Osteoblast (primary cell): Measurements from ENCODE around the gene UTF1. TPM values are rescaled to one million over a fixed set of nuclear protein-coding genes. Genes with fewer than 3 reads are reported as not detected.

Experiments used
- DNase-seq: peaks from one replicate; pipeline ENCODE4 v3.0.0; 2011; ENCODE audit warnings: low spot score, mixed read lengths; ENCODE audit not compliant: insufficient read length; ENCODE audit errors: missing footprints
- H2AFZ ChIP-seq: 2 replicates; pipeline ENCODE4 v1.6.0; 2011; ENCODE audit warnings: mild to moderate bottlenecking, low read length
- H3K27ac ChIP-seq: 2 replicates; pipeline ENCODE4 v1.5.1; 2011; ENCODE audit warnings: mild to moderate bottlenecking, low read depth, low read length, moderate library complexity
- H3K27me3 ChIP-seq: 2 replicates; pipeline ENCODE4 v1.6.0; 2012; ENCODE audit warnings: mild to moderate bottlenecking, control low read depth, inconsistent platforms, low read length, moderate library complexity; ENCODE audit not compliant: insufficient read depth
- H3K36me3 ChIP-seq: 2 replicates; pipeline ENCODE4 v1.5.1; 2011; ENCODE audit warnings: mild to moderate bottlenecking, low read length, control low read depth, moderate library complexity; ENCODE audit not compliant: insufficient read depth
- H3K4me1 ChIP-seq: 2 replicates; pipeline ENCODE4 v1.5.1; 2011; ENCODE audit warnings: mild to moderate bottlenecking, low read length, control low read depth, moderate library complexity; ENCODE audit not compliant: insufficient read depth
- H3K4me2 ChIP-seq: 2 replicates; pipeline ENCODE4 v1.6.0; 2011; ENCODE audit warnings: mild to moderate bottlenecking, low read length; ENCODE audit not compliant: insufficient read depth
- H3K4me3 ChIP-seq: fragments of 200-600 bp; sonication (generic); 3 replicates; pipeline ENCODE4 v1.5.1; 2012; ENCODE audit warnings: mild to moderate bottlenecking, low read length, inconsistent platforms; ENCODE audit not compliant: insufficient read depth
- H3K79me2 ChIP-seq: 2 replicates; pipeline ENCODE4 v1.6.0; 2012; ENCODE audit warnings: mild to moderate bottlenecking, low read length, control low read depth, inconsistent platforms; ENCODE audit not compliant: insufficient read depth
- H3K9me3 ChIP-seq: 2 replicates; pipeline ENCODE4 v1.5.1; 2011; ENCODE audit warnings: low read depth, low read length, control low read depth
- H4K20me1 ChIP-seq: 2 replicates; pipeline ENCODE4 v1.6.0; 2012; ENCODE audit warnings: mild to moderate bottlenecking, low read length, control low read depth; ENCODE audit not compliant: insufficient read depth
- total RNA-seq: library from RNA; depleted of rRNA; stranded (reverse); fragments of >200 nt; gene quantifications from 2 replicates; pipeline ENCODE4 v1.2.3, GENCODE V29; 2012
- TF ChIP-seq, protein P1 (sequence below): IDR thresholded peaks from 2 replicates; pipeline ENCODE4 v1.5.1; 2011; ENCODE audit warnings: mild to moderate bottlenecking, low read depth, low read length, moderate library complexity; ENCODE audit errors: extremely low read depth

Gene UTF1
- total RNA-seq, 1 donor, result not detected

DNA sequence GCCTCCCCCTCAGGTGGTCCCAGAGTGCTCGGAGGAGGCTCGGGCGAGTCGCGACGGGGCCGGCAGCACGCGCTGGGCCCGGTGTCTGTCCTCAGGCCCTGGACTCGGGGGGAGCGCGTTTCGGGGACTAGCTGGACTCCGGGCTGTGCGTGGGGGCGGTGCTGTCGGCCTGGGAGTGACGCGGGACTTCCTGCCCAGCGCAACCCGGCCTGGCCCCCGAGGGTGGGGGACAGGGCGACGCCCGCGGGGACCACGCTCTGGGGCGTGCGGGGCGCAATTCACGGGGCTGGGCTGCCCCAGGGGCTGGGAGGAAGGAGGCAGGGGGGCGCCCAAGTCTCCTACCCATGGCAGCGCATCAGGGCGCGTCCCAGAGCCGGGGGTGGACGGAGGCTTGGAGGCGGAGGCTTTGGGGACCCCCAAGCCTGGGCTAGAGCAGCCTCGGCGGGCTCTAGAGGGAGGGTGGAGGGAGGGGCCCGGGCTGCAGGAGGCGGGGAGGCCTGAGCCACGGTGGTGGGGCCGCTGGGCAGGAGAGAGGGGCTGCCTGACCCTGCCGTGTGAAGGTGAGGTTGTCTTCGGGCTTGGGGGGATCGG is 5.3 kb downstream of the UTF1 start:
- Histone ChIP-seq H3K4me3 (no peak overlapping the region), H3K36me3 (no peaks in the 10 kb centered on the region), H3K4me1 (no peaks in the 10 kb centered on the region), H3K27me3 (peaks cover 60% of the 10 kb centered on the region), H2AFZ (no peak overlapping the region), H3K79me2 (no peaks in the 10 kb centered on the region), H3K4me2 (no peak overlapping the region), H3K27ac (no peak overlapping the region), H3K9me3 (no peaks in the 10 kb centered on the region), H4K20me1 (no peaks in the 10 kb centered on the region)
- DNase-seq, result no peak
- TF ChIP-seq, protein P1, sequence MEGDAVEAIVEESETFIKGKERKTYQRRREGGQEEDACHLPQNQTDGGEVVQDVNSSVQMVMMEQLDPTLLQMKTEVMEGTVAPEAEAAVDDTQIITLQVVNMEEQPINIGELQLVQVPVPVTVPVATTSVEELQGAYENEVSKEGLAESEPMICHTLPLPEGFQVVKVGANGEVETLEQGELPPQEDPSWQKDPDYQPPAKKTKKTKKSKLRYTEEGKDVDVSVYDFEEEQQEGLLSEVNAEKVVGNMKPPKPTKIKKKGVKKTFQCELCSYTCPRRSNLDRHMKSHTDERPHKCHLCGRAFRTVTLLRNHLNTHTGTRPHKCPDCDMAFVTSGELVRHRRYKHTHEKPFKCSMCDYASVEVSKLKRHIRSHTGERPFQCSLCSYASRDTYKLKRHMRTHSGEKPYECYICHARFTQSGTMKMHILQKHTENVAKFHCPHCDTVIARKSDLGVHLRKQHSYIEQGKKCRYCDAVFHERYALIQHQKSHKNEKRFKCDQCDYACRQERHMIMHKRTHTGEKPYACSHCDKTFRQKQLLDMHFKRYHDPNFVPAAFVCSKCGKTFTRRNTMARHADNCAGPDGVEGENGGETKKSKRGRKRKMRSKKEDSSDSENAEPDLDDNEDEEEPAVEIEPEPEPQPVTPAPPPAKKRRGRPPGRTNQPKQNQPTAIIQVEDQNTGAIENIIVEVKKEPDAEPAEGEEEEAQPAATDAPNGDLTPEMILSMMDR, result no peak

DNA sequence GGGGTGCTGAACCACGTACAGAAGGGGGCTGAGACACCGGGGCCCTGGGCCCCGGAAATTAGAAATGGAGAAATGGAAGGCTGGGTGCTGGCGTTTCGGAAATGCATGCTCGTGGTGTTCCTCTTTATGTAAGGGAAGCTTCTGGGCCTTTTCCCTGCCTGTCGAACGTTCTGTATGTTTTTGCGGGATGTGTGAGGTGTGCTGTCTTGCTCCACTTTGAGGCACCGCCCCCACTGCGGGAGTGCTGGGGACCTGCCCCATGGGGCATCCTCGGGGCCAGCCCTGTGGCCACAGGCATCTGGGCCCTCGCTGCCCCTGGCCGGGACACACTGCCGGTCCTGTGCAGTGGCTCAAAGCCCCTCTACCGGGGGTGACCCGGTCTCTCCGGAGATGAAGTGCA is 5.9 kb downstream of the UTF1 start:
- TF ChIP-seq, protein P1, result no peak

DNA sequence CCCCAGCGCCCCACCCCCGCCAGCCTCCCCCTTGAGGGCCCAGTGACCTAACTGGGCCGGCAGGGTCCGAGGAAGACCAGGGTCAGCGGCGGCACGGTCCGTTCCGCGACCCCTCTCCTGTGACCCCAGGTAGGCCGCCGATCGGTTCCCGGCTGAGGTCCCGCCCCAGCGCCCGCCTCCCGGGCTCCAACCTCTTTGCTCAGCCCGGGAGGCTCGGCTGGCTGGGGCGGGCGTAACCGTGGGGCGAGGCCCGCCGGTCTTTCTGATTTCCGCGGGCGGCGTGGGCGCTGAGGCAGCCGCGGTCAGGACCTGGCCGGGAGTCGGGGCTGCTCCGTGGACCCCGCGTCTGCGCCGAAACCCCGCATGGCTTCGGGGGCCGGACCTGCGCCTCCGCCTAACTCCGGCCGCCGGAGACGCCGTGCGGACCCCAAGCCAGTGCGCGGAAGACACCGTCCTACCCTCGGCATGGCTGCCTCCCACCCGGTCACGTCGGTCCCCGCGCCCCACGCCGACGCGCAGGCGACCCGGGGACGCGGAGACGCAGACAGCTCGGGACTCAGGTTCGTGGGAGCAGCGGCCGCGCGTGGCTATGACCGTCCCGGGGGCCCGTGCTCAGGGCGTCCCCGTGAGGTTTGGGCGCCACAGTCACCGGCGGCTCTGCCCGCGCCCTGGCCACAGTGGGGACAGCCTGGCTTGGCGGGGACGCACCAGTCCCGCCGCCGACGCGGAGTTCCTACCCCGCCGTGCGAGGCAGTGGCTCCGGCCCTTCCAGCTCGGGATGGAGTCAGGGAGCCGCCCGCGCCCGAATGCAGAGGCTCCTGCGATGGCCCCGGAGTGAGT is 6.6 kb downstream of the UTF1 start:
- Histone ChIP-seq H3K9me3 (no peaks in the 10 kb centered on the region), H3K79me2 (no peaks in the 10 kb centered on the region), H3K4me3 (no peak overlapping the region), H3K36me3 (no peaks in the 10 kb centered on the region), H3K27me3 (peaks cover 59% of the 10 kb centered on the region), H3K4me2 (no peak overlapping the region), H3K4me1 (no peaks in the 10 kb centered on the region), H4K20me1 (no peaks in the 10 kb centered on the region), H2AFZ (no peak overlapping the region), H3K27ac (no peak overlapping the region)
- TF ChIP-seq, protein P1, result no peak
- DNase-seq, result no peak

More for the DNA sequence above, 5.9 kb downstream of the UTF1 start:
- no peaks in the 10 kb centered on the region for H4K20me1 ChIP-seq
- no peaks in the 10 kb centered on the region for H3K4me1 ChIP-seq
- H3K4me3 ChIP-seq, result no peak overlapping the region
- H3K4me2 ChIP-seq, result no peak overlapping the region
- no peak overlapping the region for H2AFZ ChIP-seq
- no peaks in the 10 kb centered on the region for H3K36me3 ChIP-seq
- H3K27ac ChIP-seq, result no peak overlapping the region
- no peaks in the 10 kb centered on the region for H3K9me3 ChIP-seq
- H3K79me2 ChIP-seq, result no peaks in the 10 kb centered on the region
- DNase-seq, result no peak
- H3K27me3 ChIP-seq, result peaks cover 62% of the 10 kb centered on the region

DNA sequence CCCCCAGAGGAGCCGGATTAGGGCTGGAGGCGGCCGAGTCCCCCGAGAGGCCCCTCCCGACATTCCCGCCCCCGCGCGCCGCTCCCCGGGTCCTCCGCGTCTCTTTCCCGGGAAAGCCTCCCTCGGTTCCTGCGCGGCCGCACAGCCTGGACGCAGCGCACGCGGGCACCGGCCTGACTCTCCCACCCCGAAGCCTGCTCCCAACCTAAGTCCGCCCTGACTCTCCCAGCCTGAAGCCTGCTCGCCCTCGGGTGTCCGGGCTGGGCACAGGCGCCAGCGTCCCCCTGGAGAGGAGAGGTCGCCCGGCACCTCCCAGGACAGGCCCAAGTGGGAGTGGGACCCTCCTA is 7.2 kb downstream of the UTF1 start:
- Histone ChIP-seq H3K27ac (no peak overlapping the region), H3K4me1 (no peaks in the 10 kb centered on the region), H4K20me1 (no peaks in the 10 kb centered on the region), H3K79me2 (no peaks in the 10 kb centered on the region), H3K4me2 (no peak overlapping the region), H3K36me3 (no peaks in the 10 kb centered on the region), H2AFZ (no peak overlapping the region), H3K9me3 (no peaks in the 10 kb centered on the region), H3K4me3 (no peak overlapping the region), H3K27me3 (peaks cover 59% of the 10 kb centered on the region)
- DNase-seq, result no peak
- TF ChIP-seq, protein P1, result no peak
